HepG2 (cell line): ENCODE measurements around the gene NT5DC2. TPM values are rescaled to one million over a fixed set of nuclear protein-coding genes. Genes with fewer than 3 reads are reported as not detected.

Source experiments
- ARNTL ChIP-seq: sonication (generic); formaldehyde crosslinking; IDR thresholded peaks from 2 replicates; pipeline ENCODE4 v1.4.0; 2020; ENCODE audit warnings: mild to moderate bottlenecking, missing genetic modification reagents
- GATAD2A ChIP-seq: IDR thresholded peaks from 2 replicates; pipeline ENCODE4 v1.6.1; 2016
- HNF4A ChIP-seq: sonication (generic); formaldehyde crosslinking; IDR thresholded peaks from 2 replicates; pipeline ENCODE4 v1.4.0; 2020; ENCODE audit warnings: missing genetic modification reagents
- JUND ChIP-seq: sonication (generic); formaldehyde crosslinking; IDR thresholded peaks from 2 replicates; pipeline ENCODE4 v1.8.0; 2022; ENCODE audit warnings: mild to moderate bottlenecking, missing genetic modification reagents
- MZF1 ChIP-seq: sonication (generic); formaldehyde crosslinking; IDR thresholded peaks from 2 replicates; pipeline ENCODE4 v1.8.1; 2023; ENCODE audit warnings: mild to moderate bottlenecking, missing genetic modification reagents, borderline replicate concordance
- ZNF441 ChIP-seq: sonication (generic); formaldehyde crosslinking; IDR thresholded peaks from 2 replicates; pipeline ENCODE4 v1.7.0; 2021; ENCODE audit warnings: missing genetic modification reagents, borderline replicate concordance
- ZNF510 ChIP-seq: sonication (generic); formaldehyde crosslinking; IDR thresholded peaks from 2 replicates; pipeline ENCODE4 v1.4.0; 2020; ENCODE audit warnings: low read depth, mild to moderate bottlenecking, missing genetic modification reagents
- ZNF556 ChIP-seq: sonication (generic); formaldehyde crosslinking; IDR thresholded peaks from 2 replicates; pipeline ENCODE4 v1.4.0; 2020; ENCODE audit warnings: mild to moderate bottlenecking, missing genetic modification reagents, borderline replicate concordance
- ZNF720 ChIP-seq: sonication (generic); formaldehyde crosslinking; IDR thresholded peaks from 2 replicates; pipeline ENCODE4 v1.4.0; 2020; ENCODE audit warnings: missing genetic modification reagents
- ZNF790 ChIP-seq: sonication (generic); formaldehyde crosslinking; IDR thresholded peaks from 2 replicates; pipeline ENCODE4 v1.8.0; 2022; ENCODE audit warnings: missing genetic modification reagents, mild to moderate bottlenecking, borderline replicate concordance
- ZNF839 ChIP-seq: sonication (generic); formaldehyde crosslinking; IDR thresholded peaks from 2 replicates; pipeline ENCODE4 v1.4.0; 2020; ENCODE audit warnings: missing genetic modification reagents, mild to moderate bottlenecking, borderline replicate concordance
- polyA plus RNA-seq, 8 experiments: library from polyadenylated mRNA; depleted of rRNA in 3 of 8; stranded (reverse) in 7 of 8; unstranded in 1 of 8; fragments of >200 nt; fragmentation: Illumina TruSeq in 4 of 8; extraction: Trizol in 4 of 8; gene quantifications; 2 replicates each; pipeline versions ENCODE4 v1.2.1 to v1.2.3, GENCODE V29; 2011 to 2016; ENCODE audit warnings: low read depth in 4 of 8, missing spikeins in 1 of 8, mixed read lengths in 1 of 8; ENCODE audit not compliant: insufficient read depth in 1 of 8
- total RNA-seq, 5 experiments: library from RNA; depleted of rRNA; stranded (reverse); fragments of >200 nt; fragmentation: Illumina TruSeq; extraction: Trizol; gene quantifications; 2 replicates each; pipeline ENCODE4 v1.2.3, GENCODE V29; 2016; ENCODE audit warnings: low read depth in 1 of 5
- TF ChIP-seq, protein P1 (sequence below): IDR thresholded peaks from 2 replicates; pipeline ENCODE4 v1.6.1; 2016; ENCODE audit warnings: missing biosample characterization, missing genetic modification reagents, low read depth
- TF ChIP-seq, protein P2 (sequence below): sonication (generic); formaldehyde crosslinking; IDR thresholded peaks from 2 replicates; pipeline ENCODE4 v1.5.1; 2020; ENCODE audit warnings: mild to moderate bottlenecking, missing genetic modification reagents, moderate library complexity
- TF ChIP-seq, protein P3 (sequence below): sonication (generic); formaldehyde crosslinking; IDR thresholded peaks from 2 replicates; pipeline ENCODE4 v1.4.0; 2020; ENCODE audit warnings: missing genetic modification reagents
- TF ChIP-seq, protein P4 (sequence below): sonication (generic); formaldehyde crosslinking; IDR thresholded peaks from 2 replicates; pipeline ENCODE4 v1.4.0; 2020; ENCODE audit warnings: missing genetic modification reagents
- TF ChIP-seq, protein P5 (sequence below): sonication (generic); formaldehyde crosslinking; IDR thresholded peaks from 2 replicates; pipeline ENCODE4 v1.4.0; 2020; ENCODE audit warnings: mild to moderate bottlenecking, missing genetic modification reagents
- TF ChIP-seq, protein P6 (sequence below): IDR thresholded peaks from 2 replicates; pipeline ENCODE4 v1.6.1; 2012; ENCODE audit warnings: inconsistent platforms

NT5DC2 gene
- total and polyA plus RNA-seq, 2 of the 13 experiments (the other 11 are each of a cell fraction or from before 2014, with no cell fraction given) = 131 to 240 TPM

DNA sequence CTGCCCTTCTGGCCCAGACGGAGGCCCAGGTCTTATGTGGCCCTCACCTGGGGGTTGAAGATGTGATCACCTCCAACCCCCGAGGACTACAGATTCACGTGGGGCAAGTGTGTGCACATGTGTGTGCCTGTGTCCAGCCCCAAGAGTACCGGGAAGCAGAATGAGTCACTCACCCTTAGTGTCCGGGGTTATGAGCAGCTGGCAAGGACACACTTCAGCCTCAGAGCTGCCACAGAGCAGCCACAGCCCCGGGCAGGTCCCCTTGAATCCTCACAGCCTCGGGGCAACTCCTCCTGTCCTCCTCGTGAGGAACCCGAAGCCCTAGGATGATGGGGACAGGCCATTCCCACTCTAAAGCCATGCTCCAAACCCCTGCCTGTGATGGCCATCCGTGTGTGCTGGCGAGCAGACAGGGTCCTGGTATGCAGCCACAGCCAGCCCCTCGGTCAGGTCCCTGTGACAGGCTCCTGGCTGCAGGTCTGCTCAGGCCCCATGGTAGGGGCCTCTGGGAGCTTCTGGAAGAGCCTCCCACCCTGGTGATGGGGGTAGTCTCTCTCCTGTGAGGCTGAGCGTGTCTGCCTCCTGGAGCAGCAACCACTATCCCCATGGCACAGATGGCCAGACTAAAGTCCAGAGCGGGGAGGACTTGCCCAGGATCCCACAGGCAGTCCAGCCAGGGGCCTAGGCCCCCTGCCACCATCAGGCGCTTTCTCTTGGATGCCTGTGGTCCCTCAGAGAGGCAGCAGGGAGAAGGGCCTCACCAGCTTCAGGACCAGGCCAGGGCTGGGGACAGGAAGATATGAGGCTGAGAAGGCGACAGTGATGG lies 37.7 kb downstream of the NT5DC2 start (continued):
- TF ChIP-seq, protein P1, sequence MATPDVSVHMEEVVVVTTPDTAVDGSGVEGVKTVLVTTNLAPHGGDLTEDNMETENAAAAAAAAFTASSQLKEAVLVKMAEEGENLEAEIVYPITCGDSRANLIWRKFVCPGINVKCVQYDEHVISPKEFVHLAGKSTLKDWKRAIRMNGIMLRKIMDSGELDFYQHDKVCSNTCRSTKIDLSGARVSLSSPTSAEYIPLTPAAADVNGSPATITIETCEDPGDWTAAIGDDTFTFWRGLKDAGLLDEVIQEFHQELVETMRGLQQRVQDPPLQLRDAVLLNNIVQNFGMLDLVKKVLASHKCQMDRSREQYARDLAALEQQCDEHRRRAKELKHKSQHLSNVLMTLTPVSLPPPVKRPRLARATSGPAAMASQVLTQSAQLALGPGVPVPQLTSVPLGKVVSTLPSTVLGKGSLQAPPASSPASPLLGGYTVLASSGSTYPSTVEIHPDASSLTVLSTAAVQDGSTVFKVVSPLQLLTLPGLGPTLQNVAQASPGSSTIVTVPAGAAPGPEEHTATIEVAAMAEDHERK (CRISPR knock-in tag) = no peak
- TF ChIP-seq ARNTL (CRISPR knock-in tag) (peak; percentile 37; the same call in 1 of the 2 replicates), ZNF790 (CRISPR knock-in tag) (no peak), MZF1 (no peak), JUND (CRISPR knock-in tag) (0 out of 2 replicates have a peak, but pooled peaks have one; percentile 47), HNF4A (CRISPR knock-in tag) (peak; percentile 42; the same call in 1 of the 2 replicates), ZNF720 (CRISPR knock-in tag) (no peak), ZNF441 (no peak), ZNF510 (no peak), GATAD2A (CRISPR knock-in tag) (peak; percentile 7; the same call in 1 of the 2 replicates), ZNF556 (CRISPR knock-in tag) (0 out of 2 replicates have a peak, but pooled peaks have one; percentile 38), ZNF839 (CRISPR knock-in tag) (peak; percentile 8; the same call in 1 of the 2 replicates)
- TF ChIP-seq, protein P2, sequence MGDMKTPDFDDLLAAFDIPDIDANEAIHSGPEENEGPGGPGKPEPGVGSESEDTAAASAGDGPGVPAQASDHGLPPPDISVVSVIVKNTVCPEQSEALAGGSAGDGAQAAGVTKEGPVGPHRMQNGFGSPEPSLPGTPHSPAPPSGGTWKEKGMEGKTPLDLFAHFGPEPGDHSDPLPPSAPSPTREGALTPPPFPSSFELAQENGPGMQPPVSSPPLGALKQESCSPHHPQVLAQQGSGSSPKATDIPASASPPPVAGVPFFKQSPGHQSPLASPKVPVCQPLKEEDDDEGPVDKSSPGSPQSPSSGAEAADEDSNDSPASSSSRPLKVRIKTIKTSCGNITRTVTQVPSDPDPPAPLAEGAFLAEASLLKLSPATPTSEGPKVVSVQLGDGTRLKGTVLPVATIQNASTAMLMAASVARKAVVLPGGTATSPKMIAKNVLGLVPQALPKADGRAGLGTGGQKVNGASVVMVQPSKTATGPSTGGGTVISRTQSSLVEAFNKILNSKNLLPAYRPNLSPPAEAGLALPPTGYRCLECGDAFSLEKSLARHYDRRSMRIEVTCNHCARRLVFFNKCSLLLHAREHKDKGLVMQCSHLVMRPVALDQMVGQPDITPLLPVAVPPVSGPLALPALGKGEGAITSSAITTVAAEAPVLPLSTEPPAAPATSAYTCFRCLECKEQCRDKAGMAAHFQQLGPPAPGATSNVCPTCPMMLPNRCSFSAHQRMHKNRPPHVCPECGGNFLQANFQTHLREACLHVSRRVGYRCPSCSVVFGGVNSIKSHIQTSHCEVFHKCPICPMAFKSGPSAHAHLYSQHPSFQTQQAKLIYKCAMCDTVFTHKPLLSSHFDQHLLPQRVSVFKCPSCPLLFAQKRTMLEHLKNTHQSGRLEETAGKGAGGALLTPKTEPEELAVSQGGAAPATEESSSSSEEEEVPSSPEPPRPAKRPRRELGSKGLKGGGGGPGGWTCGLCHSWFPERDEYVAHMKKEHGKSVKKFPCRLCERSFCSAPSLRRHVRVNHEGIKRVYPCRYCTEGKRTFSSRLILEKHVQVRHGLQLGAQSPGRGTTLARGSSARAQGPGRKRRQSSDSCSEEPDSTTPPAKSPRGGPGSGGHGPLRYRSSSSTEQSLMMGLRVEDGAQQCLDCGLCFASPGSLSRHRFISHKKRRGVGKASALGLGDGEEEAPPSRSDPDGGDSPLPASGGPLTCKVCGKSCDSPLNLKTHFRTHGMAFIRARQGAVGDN = peak; percentile 67
- TF ChIP-seq, protein P3, sequence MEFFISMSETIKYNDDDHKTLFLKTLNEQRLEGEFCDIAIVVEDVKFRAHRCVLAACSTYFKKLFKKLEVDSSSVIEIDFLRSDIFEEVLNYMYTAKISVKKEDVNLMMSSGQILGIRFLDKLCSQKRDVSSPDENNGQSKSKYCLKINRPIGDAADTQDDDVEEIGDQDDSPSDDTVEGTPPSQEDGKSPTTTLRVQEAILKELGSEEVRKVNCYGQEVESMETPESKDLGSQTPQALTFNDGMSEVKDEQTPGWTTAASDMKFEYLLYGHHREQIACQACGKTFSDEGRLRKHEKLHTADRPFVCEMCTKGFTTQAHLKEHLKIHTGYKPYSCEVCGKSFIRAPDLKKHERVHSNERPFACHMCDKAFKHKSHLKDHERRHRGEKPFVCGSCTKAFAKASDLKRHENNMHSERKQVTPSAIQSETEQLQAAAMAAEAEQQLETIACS = no peak
- TF ChIP-seq, protein P4, sequence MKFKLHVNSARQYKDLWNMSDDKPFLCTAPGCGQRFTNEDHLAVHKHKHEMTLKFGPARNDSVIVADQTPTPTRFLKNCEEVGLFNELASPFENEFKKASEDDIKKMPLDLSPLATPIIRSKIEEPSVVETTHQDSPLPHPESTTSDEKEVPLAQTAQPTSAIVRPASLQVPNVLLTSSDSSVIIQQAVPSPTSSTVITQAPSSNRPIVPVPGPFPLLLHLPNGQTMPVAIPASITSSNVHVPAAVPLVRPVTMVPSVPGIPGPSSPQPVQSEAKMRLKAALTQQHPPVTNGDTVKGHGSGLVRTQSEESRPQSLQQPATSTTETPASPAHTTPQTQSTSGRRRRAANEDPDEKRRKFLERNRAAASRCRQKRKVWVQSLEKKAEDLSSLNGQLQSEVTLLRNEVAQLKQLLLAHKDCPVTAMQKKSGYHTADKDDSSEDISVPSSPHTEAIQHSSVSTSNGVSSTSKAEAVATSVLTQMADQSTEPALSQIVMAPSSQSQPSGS (CRISPR knock-in tag) = no peak
- TF ChIP-seq, protein P5, sequence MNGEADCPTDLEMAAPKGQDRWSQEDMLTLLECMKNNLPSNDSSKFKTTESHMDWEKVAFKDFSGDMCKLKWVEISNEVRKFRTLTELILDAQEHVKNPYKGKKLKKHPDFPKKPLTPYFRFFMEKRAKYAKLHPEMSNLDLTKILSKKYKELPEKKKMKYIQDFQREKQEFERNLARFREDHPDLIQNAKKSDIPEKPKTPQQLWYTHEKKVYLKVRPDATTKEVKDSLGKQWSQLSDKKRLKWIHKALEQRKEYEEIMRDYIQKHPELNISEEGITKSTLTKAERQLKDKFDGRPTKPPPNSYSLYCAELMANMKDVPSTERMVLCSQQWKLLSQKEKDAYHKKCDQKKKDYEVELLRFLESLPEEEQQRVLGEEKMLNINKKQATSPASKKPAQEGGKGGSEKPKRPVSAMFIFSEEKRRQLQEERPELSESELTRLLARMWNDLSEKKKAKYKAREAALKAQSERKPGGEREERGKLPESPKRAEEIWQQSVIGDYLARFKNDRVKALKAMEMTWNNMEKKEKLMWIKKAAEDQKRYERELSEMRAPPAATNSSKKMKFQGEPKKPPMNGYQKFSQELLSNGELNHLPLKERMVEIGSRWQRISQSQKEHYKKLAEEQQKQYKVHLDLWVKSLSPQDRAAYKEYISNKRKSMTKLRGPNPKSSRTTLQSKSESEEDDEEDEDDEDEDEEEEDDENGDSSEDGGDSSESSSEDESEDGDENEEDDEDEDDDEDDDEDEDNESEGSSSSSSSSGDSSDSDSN (CRISPR knock-in tag) = peak; percentile 39
- TF ChIP-seq, protein P6, sequence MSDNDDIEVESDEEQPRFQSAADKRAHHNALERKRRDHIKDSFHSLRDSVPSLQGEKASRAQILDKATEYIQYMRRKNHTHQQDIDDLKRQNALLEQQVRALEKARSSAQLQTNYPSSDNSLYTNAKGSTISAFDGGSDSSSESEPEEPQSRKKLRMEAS = peak; percentile 37; the same call in 1 of the 2 replicates
